Activated CD4-positive, alpha-beta T cell treated with anti-CD3 and anti-CD28 coated beads, Interleukin-10, Interleukin-2, amounts not matched to agents 100 ng/mL and 50 ng/mL, durations not matched to agents 16 hours and 8 hours (primary cell): ENCODE data around the gene AASDH.
A peak's percentile ranks its signal among the peaks of the same experiment; 100 is the strongest.

ENCODE experiments used
- DNase-seq: peaks from one replicate; pipeline ENCODE4 v3.0.0-alpha.2; 2020

The AASDH gene

GRCh38 chr4:56315543-56315942 lies 71.7 kb downstream of the AASDH start:
- DNase-seq: no peak

GRCh38 chr4:56315041-56315440 lies 72.2 kb downstream of the AASDH start:
- no peak for DNase-seq

- DNase-seq: no peak
Observed at GRCh38 chr4:56314207-56314915, 72.9 kb downstream of the AASDH start.

DNA sequence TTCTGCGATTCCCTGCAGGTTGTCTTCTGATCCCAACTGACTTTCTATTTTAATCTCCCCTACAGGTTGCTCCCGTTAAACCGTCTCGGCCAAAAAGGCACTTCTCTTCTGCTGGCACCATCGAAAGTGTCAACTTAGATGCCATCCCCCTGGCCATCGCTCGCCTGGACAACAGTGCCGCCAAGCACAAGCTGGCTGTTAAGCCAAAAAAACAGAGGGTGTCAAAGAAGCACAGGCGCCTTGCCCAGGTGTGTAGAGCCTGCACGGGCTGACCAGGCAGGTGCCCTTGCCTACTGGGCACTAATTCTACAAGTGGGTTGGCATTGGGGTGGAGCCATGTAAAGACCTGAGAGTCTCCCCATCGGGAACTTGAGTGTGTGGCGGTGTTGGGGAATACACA lies 74.2 kb downstream of the AASDH start:
- no peak for DNase-seq

DNA sequence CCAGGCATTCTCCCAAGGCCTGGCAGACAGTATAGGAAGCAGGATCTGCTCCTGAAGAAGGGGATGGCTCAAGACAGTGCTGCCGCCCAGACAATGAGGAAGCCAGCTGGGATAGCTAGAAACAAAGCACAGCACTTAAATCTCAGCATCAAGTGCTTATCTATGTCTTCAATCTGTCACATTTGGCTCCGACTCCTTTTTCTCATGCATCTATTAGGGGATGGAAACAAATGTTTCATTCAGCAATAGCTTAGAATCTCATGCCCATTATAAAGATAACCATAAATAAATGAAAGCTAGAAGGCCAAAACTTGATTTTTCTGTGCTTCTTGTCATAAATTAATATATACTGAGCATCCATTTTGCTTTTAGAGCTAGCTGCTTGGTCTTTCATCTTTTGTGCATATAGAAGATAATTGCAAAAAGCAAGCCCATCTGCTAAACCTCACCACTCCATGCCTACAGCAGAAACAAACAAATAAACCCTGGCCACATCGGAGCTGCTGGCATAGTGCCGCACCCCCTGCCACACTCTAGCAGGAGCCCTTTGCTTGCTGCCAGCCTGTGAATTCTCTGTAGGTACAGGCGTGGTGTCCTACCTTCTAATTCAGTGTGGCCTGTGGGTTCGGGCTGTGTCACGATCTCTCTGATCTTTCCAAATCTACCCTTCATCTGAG lies 75.9 kb downstream of the AASDH start:
- no peak for DNase-seq

- DNase-seq: no peak
Observed at GRCh38 chr4:56310401-56311125, 76.7 kb downstream of the AASDH start.

- no peak for DNase-seq
Observed at GRCh38 chr4:56308384-56308783, 78.9 kb downstream of the AASDH start.

- no peak for DNase-seq
Observed at GRCh38 chr4:56307423-56307822, 79.9 kb downstream of the AASDH start.

GRCh38 chr4:56305390-56305789 lies 81.9 kb downstream of the AASDH start:
- no peak for DNase-seq

DNA sequence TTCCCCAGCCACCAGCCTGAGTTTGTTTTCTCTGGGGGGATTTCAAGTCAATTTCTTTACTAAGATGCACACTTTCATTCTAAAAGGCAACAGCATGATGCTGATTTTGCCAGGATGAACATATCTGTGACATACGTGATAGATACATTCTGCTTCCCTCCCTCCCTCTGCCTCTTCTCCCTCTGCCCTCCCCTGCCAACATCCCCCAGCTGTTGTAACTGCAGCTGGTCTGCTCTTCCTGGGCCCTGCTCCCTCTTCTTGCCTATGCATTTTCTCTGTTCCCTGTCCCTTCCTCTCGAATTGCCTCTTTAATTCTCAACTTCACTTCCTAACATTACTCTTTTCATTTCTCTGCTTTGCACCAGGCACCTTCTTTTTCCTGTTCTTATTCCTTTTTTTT lies 83.4 kb downstream of the AASDH start:
- DNase-seq: no peak

- DNase-seq: no peak
Observed at GRCh38 chr4:56302760-56303159, 84.5 kb downstream of the AASDH start.

GRCh38 chr4:56301997-56302496 lies 85.2 kb downstream of the AASDH start:
- no peak for DNase-seq

GRCh38 chr4:56301181-56301996 lies 85.9 kb downstream of the AASDH start:
- DNase-seq: peak; percentile 76

- DNase-seq: no peak
Observed at GRCh38 chr4:56298236-56298635, 89.1 kb downstream of the AASDH start.

- no peak for DNase-seq
Observed at GRCh38 chr4:56297776-56298175, 89.5 kb downstream of the AASDH start.

- DNase-seq: no peak
Observed at GRCh38 chr4:56296526-56296925, 90.8 kb downstream of the AASDH start.

GRCh38 chr4:56293121-56293520 lies 94.2 kb downstream of the AASDH start:
- no peak for DNase-seq

DNA sequence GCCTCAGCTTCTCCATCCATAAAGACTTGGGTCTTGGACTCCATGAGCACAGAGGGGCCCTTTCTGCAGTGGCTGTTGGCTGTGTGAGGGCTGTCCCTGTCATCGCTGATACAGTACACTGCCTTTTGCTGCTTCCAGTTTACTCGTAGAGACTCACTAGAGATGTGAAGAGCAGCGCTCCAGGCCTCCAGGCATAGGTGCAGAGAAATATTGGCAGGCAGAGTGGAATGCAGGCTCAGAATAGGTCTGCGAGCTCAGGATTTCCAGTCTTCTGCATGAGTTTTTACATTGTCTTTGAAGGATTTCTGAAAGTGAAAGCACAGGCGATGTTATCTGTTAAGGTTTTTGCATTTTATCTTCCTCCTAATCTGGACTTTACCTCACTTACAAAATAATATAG lies 97.4 kb downstream of the AASDH start:
- no peak for DNase-seq

DNA sequence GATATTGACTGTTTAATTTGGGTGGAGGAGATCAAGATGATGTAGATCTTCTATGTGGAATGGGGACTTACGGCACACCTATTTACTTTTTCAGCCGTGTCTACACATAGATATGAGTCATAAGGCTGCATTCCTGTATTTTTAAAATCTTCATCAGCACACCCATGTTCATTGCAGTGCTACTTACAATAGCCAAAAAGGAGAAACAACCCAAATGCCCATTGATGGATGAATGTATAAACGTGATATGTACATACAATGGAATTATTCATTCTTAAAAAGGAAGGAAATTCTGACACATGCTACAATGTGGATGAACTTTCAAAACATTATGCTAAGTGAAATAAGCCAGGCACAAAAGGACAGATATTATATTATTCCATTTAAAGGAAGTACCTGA lies 98.6 kb downstream of the AASDH start:
- DNase-seq: no peak
